ENCODE data around the gene STAG1.
A peak's percentile ranks its signal among the peaks of the same experiment; 100 is the strongest.
"Not testable (repeated sequence)": the region's sequence is repeated elsewhere in the genome, so short reads cannot be mapped to it uniquely, and the experiment has no call there.

Gene STAG1

DNA sequence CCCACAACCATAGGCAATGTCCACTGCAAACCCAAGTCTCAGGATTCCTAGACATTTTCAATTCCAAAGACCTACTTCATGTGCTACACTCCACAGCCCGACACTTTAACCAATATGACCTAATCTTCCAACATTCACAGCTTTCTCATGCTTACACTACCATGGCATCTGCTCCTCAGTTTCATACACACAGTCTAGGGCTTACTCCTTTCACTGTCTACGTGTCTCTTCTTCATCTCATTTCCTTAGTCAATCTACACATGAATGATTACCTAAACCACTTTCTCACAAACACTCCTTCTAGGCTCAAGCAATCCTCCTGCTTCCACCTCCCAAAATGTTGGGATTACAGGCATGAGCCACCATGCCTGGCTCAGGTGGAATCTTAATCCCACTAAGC, 106.3 kb downstream of the STAG1 start:
- DNase-seq (ENCODE audit: insufficient read length, low spot score), result no peak
- TF ChIP-seq, protein P1, sequence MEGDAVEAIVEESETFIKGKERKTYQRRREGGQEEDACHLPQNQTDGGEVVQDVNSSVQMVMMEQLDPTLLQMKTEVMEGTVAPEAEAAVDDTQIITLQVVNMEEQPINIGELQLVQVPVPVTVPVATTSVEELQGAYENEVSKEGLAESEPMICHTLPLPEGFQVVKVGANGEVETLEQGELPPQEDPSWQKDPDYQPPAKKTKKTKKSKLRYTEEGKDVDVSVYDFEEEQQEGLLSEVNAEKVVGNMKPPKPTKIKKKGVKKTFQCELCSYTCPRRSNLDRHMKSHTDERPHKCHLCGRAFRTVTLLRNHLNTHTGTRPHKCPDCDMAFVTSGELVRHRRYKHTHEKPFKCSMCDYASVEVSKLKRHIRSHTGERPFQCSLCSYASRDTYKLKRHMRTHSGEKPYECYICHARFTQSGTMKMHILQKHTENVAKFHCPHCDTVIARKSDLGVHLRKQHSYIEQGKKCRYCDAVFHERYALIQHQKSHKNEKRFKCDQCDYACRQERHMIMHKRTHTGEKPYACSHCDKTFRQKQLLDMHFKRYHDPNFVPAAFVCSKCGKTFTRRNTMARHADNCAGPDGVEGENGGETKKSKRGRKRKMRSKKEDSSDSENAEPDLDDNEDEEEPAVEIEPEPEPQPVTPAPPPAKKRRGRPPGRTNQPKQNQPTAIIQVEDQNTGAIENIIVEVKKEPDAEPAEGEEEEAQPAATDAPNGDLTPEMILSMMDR (IDR thresholded peaks at IDR 0.05; ENCODE audit: insufficient read depth, missing control alignments), result no peak
- no peak for FAIRE-seq

DNA sequence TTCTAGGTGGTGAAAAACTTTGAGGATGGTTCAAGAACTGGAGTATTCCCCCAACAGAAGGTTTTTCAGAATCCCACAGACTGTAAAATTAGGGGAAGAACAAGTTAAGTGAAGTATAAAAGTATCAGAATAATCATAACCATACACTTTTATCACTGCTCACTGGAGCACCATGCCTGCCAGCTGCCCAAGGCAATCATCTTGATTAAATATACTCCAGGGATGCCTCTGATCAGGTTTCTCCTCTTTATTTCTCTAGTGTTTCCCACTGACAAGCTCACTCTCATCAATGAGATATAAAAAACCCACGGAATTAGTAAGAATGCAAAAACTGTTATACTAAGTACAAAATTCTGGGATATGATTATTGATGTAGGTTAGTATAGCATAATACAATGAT, 108.0 kb downstream of the STAG1 start:
- DNase-seq (ENCODE audit: insufficient read length, low spot score), result no peak
- TF ChIP-seq, protein P1 (IDR thresholded peaks at IDR 0.05; ENCODE audit: insufficient read depth, missing control alignments), result no peak
- no peak for FAIRE-seq

- DNase-seq (ENCODE audit: insufficient read length, low spot score); FAIRE-seq: not testable (repeated sequence)
Observed at GRCh38 chr3:136643380-136643779, 108.8 kb downstream of the STAG1 start.

- DNase-seq (ENCODE audit: insufficient read length, low spot score), result no peak
- TF ChIP-seq, protein P1 (IDR thresholded peaks at IDR 0.05; ENCODE audit: insufficient read depth, missing control alignments), result no peak
- FAIRE-seq, result peak; percentile 68
Observed at GRCh38 chr3:136642711-136643110, 109.5 kb downstream of the STAG1 start.

DNA sequence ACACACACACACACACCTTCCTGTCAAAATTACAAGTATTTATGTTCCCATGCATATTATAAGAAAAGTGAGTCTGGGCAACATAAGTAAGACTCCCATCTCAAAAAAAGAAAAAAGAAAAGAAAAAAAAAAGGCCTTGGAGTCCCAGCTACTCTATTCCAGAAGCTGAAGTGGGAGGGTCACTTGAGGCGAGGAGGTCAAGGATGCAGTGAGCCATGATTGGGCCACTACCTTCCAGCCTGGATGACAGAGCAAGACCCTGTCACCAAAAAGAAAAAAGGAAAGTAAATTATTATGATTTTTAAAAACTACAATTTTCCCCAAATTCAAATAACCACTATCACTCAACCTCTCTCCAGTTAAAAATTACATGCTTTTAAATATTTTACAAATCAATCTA, 113.1 kb downstream of the STAG1 start:
- TF ChIP-seq, protein P1 (IDR thresholded peaks at IDR 0.05; ENCODE audit: insufficient read depth, missing control alignments), result no peak
- DNase-seq (ENCODE audit: insufficient read length, low spot score) (no peak), FAIRE-seq (no peak)

GRCh38 chr3:136637176-136637575, 115.0 kb downstream of the STAG1 start:
- TF ChIP-seq, protein P1 (IDR thresholded peaks at IDR 0.05; ENCODE audit: insufficient read depth, missing control alignments), result no peak
- DNase-seq (ENCODE audit: insufficient read length, low spot score) (no peak), FAIRE-seq (no peak)

GRCh38 chr3:136634821-136635220, 117.4 kb downstream of the STAG1 start:
- TF ChIP-seq, protein P1 (IDR thresholded peaks at IDR 0.05; ENCODE audit: insufficient read depth, missing control alignments), result no peak
- DNase-seq (ENCODE audit: insufficient read length, low spot score) (no peak), FAIRE-seq (peak; percentile 80)

- no peak for DNase-seq (ENCODE audit: insufficient read length, low spot score)
- TF ChIP-seq, protein P1 (IDR thresholded peaks at IDR 0.05; ENCODE audit: insufficient read depth, missing control alignments), result no peak
- no peak for FAIRE-seq
Observed at GRCh38 chr3:136632625-136633081, 119.5 kb downstream of the STAG1 start.

Data from D721Med (cell line).